Mesenteric fat pad (tissue), 1 donor: ENCODE results near the gene SYNC. TPM values are rescaled to one million over a fixed set of nuclear protein-coding genes. Genes with fewer than 3 reads are reported as not detected.
"Not testable (repeated sequence)": the region's sequence is repeated elsewhere in the genome, so short reads cannot be mapped to it uniquely, and the experiment has no call there.

Experiments used
- DNase-seq: peaks from one replicate; pipeline ENCODE4 v3.0.0-alpha.2; 2020; ENCODE audit warnings: low spot score
- total RNA-seq: library from RNA; stranded (reverse); fragmentation: NEBNext Ultra II Directional; extraction: Animal tissue kit (Norgen Biotek cat#: 25700); gene quantifications from one replicate; pipeline ENCODE4 v1.2.1, GENCODE V29; 2021
- donor health status: DM: yes; HTN: yes; CAD: no.

The SYNC gene
- total RNA-seq, 1 donor from 2014 or later = 27.1 TPM

DNA sequence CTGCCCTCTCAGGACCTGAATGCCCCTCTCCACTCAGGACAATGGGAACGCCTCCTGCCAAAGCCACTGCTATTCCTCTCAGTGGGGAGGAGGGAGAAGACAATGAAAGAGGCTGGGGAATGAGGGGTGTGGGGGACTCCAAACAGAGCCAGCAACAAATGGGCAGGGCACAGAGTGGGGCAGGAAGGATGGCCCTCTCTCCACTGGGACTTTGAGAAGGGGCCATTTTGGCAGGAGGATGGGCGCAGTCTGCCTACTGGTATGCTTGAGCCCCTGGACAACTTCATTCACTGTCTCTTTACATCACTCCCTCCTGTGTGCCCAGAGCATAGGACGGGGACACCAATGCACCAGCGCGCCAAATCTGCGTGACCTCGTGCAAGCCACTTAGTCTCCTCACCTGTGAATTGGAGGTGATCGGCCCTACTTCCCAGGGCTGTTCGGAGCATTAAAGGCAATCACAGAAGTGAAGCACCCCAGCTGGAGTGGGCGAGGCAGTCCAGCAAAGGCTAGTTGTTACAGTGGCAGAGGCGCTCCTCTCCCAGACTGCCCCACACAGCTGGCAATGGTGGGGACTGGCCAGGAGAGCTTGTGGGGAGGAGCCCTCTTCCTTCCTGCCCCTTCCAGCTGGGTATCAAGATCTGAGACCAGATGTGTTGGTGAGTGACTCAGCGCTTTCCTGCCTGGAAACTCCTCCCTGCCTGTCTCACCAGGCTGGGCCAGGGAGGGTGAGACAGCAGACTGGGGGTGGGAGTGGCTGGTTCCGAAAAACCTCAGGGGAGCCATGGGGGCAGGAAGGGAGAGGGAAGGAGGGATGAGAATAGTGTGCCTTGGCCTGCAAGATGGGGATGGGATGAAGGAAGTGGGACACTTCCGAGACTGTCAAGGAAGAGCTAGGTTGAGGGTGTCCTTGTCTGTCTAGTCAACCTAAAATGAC is 22.4 kb upstream of the SYNC start:
- DNase-seq = no peak

DNA sequence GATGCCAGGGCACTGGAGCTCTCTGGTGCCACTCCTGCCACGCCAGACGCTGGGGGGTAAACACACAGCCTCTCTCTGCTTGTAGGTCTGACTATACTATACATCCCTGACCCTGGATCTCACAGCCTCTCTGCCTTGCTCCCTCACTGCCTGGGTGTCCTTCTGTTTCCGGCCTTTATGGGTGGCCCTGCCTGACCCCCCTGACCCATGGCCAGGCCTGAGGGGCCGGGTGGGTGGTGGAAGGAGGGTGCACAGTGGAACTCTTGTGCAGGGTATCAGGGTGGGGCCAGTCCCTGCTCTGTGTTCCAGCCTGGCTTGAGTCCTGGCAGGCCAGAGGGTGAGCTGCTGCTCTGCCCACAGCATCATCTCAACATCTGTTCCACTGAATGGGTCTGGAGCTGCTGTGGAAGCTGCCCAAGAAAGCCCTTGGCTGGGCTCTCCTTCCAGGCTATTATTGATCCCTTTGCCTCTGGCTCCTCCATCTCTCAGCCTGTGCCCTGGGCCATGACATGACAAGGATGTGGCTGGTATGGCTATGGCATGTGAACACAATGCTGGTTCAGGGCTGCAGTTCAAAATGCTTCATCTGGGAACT is 17.2 kb upstream of the SYNC start:
- no peak for DNase-seq

DNA sequence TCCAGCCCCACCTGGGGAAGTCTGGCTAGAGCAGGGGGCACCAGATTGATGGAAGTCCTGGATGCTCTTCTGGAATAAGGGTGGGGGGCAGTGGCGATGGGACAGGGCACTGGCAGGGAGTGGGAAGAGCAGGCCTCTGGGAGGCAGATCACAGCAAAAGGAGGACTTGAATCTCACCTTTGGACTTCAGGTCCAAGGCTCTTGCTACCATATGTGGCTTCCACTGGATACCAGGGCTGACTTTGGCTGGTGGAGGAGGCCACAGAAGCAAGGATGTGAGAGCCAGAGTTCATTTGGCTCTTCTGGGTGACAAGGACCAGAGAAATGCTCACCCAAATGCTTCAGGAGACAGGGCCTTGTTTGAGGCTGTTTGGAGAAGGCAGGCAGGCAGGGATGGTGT is 16.0 kb upstream of the SYNC start:
- DNase-seq = no peak

DNA sequence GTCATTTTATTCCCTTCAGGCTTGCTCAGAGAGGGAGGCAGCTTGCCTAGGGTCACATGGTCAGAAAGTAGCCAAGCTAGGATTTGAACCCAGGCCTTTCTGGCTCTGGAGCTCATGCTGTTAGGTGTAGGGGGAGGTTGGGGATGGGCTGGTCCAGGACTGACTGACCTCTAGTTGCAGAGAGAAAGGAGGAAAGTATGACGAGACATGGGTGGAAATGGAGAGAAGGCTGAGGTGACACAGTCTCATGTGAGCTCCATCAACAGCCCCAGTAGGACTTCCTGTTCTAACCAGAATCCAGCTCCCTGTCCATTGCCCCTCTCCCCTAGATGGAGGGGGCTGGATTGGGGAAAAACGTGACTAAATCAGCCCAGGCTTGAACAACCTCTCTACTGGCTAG is 15.5 kb upstream of the SYNC start:
- no peak for DNase-seq

DNA sequence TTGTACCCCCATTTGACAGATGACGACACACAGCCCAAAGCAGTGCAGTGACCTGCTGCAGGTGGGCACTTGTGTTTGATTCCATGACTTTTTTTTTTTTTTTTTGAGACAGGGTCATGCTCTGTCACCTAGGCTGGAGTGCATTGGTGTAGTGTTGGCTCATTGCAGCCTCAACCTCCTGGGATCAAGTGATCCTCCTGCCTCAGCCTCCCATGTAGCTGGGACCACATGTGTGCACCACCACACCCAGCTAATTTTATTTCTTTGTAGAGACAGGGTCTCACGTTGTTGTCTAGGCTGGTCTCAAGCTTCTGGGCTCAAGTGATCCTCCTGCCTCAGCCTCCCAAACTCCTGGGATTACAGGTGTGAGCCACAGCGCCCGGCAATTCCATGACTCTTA is 14.9 kb upstream of the SYNC start:
- DNase-seq = no peak

DNA sequence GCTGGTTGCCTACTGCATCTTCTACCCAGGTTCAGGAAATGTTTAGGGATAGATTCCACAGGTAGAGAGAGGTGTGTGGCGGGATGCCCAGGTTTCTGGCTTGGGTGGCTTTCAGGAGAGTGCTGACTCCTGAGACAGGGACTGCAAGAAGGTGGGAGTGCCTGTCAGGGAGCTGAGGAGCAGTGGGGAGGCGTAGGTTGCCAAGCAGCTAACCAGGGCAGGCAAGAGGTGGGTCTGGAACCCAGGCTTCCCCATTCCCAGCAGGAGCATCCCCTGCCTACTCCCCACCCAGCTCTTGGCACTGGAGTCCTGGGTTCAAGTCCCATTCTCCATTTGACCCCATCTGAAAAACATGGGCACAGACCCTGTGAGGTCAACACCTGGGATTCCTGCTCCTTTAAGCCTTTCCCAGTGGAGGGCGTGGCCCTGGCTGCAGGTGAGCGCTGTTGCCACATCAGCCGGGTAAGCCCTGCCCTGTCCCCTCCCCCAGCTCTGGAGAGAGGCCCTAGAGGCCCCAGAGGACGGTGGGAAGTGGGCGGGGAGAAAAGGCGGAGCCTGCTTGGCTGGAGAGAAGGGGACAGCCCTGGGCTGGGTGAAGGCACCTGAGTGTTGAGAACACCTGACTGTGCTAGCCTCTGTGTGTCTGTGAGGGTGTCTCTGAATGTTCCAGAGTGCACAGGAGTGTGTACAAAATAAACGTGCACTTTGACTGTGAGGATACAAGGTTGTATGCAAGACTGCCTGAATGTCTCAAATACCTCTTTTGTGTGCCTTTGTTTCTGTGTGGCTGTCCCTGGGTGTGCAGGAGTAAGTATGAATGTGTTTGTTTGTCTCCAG is 14.0 kb upstream of the SYNC start:
- no peak for DNase-seq

DNA sequence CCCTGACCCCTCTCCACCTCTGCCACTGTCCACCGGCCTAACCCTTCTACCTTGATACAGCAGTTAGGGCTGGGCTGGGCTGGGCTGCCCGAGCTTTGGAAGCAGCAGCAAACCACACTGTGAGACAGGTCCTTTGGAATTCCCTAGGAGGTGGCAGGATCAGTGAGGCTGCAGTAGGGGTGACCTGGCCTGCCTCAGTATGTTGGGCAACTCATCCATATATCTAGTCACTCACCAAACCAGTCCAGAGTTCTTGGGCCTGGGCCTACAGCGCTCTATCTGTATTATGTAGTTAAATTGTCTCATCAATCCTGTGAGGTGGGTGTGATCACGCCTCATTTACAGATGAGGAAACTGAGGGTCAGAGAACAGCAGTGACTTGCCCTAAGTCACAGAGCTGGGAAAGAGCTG is 13.3 kb upstream of the SYNC start:
- no peak for DNase-seq

DNA sequence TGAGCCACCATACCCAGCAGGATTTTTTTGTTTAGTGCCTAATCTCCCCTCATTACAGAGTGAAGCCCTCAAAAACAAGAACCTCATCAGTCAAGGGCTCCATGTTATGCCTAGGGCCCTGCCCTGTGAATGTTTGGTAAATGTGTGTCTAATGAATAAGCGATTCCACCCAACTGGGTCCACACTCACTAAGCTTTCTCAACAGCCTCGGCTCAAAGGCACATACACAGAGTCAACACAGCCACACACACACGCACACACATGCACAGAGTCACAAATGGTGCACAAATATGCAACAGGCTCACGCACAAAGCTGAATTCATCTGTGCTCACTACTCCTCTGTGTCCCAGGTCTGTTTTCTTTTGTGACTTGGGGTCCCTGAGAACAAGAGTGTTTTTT is 11.7 kb upstream of the SYNC start:
- no peak for DNase-seq

DNA sequence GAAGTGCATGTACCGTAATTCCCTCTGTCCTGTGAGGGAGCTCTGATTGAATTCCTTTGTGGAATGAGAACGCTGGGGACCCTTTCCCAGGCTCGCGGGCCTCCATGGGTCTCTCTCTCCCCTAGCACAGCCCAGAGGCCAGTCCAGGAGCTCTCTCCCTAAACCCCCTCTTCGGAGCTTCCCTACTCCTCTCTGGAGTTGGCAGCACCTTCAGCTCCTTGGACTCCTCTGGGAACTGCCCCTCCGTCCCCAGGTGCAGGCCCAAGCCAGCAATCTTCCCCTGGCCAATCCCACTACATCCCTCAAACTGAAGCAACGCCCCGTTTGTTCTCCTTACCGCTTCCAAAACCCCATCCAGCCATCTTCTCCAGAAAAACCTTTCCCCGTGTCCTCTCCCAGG is 10.5 kb upstream of the SYNC start:
- no peak for DNase-seq

DNA sequence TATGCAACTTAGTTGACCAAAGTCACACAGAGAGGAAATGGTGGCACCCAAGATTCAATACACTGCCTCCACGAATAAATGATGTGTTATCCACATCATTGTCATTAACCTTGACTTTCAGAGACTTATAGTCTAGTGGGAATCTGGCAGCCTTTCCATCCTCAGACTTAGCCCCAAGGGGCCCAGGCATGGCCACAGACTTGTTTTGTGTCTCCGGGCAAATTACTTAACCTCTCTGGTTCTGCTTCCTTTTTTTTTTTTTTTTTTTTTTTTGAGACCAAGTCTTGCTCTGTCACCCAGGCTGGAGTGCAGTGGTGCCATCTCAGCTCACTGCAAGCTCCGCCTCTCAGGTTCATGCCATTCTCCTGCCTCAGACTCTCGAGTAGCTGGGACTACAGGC is 8.7 kb upstream of the SYNC start:
- not testable (repeated sequence) for DNase-seq

DNA sequence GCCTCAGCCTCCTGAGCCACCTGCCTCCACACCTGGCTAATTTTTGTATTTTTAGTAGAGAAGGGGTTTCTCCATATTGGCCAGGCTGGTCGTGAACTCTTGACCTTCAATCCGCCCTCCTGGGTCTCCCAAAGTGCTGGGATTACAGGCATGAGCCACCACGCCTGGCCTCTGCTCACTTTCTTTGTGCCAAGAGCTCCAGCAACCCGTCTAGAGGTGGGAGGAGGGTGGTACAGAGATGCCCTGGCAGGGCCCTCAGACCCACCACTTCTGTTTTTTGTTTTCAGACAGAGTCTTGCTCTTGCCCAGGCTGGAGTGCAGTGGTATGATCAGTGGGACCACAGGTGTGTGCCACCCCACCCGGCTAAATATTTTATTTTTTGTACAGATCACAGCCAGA is 6.9 kb upstream of the SYNC start:
- DNase-seq = no peak

DNA sequence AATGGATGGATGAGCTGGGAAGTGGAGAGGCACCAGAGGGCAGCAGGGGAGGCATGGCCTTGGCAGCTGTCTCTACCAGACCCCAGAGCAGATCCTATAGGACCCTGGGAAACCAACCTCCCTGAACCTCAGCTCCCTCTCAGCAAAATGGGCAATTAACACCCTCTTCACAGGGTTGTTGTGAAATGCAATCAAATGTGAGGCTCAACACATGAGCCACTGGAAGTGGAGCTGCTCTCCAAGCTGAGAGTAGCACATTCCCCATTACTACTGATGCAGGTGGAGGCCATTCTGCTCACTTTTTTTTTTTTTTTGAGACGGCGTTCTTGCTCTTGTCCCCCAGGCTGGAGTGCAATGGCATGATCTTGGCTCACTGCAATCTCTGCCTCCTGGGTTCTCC is 6.5 kb upstream of the SYNC start:
- DNase-seq = no peak

DNA sequence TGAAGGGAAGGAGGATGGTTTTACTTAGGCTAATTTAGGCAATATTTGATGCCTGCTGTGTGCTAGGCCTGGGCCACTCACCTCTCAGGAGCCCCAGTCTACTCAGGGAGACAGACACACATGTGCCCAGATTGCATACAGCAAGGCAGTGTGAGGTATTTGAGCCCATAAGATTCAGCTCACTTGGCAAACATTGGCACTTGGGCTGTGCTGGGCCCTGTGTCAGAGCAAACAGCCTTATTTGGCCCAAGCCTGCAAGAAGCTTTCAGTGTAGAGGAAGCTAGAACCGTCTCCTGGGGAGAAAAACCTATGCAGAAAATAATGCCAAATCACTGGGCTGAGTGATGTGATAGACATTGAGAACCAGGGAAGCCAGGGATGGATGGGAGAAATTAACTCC is 3.9 kb upstream of the SYNC start:
- DNase-seq = no peak

DNA sequence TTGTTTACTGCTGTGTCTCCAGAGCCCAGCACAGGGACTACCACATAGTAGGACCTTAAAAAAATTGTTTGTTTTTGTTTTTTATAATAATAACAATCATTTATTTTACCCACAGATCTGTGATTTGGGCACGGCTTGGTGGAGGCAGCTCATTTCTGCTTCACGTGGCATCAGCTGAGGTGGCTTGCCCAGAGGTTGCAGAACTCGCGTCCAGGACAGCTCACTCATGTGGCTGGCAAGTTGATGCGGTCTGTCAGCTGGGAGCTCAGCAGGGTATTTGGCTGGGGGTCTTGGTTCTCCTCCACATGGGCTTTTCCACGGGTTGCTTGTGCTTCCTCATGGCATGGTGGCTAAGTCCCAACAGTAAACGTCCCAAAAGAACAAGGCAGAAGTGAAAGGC is 2.9 kb upstream of the SYNC start:
- DNase-seq = no peak

DNA sequence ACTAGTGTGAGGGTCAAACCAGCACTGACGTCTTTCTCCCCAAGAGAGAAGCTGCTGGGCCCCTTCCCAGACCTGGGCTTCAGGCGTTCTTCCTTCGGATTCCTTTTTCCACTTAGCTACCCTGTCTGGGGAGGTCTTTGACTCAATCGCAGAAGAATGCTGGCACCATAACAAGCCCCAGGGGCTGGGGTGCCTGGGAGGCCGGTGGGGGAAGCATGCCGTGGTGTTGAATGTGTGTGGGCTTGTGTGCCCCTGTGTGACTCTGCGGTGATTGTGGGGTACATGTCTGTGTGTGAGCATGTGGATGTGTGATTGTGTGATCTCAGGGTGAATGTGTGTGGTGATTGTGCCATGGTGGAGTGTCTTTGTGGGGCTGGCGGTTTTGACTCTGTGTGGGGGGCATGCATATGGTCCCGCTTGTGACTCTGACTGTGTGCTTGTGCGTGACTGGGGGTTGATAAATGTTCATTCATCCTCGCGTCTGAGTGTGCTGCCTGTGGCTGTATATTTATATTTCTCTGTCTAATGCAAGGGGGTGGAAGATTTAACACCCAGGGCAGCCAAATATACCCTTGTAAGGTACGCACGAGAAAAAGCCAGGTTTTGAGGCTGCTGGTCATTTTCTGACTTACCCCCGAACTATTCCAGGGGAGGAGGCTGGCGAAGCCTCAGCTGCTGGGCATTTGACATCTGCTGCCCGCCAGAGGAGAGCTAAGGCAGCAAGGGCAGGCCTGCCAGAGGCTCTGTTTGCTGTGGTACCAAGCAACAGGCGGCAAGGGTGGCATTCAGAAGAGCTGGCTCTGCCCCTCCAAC is 1.1 kb upstream of the SYNC start:
- no peak for DNase-seq

DNA sequence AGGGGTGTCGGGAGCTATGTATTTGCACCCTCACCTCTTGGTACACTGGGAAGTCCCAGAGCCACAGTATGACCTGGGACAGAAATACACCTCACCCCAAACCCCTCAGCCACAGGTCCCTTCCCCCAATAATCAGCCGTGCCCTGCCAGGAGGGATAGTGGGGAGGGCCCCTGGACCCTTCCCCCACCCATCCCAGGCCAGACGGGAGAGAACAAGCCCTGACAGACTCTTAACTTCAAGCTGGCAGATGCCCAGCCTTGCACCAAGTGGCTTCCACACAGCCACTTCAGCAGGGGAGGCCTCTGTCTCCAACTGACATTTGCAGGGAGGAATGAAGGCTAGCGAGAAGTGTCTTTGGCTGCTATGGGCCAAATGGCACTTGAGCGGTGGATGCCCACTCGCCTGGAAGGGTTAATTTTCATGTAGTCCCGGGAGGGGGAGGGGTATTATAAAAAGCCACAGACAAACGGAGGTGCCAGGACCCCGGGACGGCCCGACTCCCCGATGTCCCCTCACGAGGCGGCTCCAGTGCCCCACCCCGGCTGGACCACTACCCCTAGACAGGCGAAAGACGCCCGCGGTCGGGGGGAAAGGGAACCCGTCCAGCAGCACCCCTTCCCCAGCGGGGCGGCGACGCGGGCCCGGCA is 495 bp downstream of the SYNC start:
- DNase-seq = no peak

DNA sequence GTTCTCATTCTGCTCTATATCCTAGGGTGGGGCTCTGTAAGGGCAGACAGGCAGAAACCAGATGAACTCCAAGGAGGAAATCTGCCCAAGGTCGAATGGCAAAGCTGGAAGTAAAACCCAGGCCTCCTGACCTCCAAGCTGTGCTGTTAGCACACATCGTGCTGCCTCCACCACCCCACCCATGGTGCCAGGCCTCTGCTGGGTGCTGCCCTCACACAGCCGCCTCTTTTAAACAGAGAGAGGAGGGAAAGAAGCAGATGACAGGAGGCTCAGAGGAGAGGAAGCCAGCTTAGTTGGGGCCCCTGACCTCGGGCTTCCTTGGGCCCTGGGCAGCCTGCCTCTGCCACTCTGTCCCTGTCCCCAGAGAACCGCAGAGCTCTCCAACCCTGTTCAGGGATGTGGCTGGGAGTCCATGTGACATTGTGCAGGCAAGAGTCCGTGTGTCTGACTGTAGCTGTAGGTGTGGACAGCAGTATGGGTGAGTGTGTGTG is 1.1 kb downstream of the SYNC start:
- DNase-seq = no peak

DNA sequence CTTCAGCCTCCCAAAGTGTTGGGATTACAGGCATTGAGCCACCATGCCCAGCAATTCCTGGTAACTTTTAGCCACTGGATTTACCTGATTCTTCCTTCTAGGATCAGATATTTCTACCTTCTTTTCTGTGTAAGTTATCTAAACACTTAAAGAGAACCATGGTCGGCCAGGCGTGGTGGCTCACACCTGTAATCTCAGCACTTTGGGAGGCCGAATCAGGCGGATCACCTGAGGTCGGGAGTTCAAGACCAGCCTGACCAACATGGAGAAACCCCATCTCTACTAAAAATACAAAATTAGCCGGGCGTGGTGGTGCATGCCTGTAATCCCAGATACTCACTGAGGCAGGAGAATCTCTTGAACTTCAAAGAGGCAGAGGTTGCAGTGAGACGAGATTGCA is 5.6 kb downstream of the SYNC start:
- DNase-seq = not testable (repeated sequence)

DNA sequence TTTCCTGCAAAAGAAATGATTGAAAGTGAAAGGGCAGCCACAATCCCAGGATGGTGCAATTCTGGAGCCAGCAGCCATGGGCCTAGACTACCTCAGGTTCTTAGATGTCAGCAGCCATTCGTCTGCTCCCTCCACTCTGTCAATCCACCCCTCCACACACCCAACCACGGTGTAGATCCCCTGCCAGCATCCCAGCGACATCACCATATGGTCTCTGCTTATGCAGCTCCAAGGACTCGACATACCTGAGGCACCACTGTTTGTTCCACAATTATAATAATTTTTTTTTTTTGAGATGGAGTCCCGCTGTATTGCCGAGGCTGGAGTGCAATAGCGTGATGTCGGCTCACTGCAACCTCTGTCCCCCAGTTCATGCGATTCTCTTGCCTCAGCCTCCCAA is 6.5 kb downstream of the SYNC start:
- no peak for DNase-seq

DNA sequence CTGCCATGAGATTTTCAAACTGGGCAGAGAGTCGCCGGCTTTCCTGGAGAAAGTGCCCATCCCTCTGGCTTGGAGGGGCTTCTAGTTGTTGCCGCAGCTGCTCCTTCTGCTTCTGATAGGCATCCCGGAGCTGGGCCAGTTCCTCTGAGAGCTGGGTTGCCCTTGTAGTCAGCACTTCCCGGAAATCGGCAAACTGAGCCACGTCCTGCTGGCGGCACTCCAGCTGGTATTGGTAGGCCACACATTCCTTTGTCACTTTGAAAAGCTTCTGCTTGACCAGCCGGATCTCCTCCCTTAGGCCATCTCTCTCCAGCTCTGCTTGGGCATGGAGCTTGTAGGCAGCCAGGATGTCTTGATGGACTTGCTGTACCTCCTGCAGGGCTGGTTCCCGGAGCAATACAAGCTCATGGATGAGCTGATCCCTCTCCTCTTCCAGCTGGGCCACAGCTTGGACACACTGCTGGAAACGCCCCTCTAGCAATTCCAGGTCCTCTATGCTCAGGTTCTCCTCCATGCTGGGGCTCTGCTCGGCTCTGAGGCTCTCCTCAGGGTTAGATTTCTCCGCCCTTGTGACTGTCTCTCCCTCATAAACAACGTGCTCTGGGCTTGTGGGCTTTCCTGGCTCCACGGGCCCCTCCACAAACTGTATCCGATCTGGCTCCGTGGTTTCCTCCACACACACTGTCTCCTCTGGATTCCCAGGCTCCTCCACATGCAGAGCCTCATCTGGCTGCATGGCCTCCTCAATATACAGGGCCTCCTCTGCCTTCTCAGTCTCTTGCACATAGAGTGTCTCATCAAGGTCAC is 7.3 kb downstream of the SYNC start:
- DNase-seq = no peak
